ENCODE data around the gene ERG28.

DNA sequence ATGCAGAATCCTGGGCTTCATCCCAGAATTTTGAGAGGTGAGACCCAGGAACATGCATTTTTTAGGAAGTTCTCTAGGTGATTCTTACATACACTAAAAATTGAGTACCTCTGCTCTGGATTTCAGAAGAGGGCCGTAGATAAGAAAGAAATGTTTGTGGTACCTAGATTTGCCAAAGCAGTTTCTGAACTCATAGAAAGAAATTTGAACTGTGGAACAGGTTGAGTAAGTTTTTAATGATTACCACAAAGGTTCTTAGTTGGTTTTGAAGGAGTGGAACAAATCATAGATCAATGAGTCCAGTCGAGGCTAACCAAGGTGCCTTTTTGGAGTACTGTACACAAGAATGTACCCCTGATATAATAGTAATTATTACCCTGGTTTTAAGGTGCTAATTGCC is 25.2 kb upstream of the ERG28 start:
- TF ChIP-seq, protein P1, sequence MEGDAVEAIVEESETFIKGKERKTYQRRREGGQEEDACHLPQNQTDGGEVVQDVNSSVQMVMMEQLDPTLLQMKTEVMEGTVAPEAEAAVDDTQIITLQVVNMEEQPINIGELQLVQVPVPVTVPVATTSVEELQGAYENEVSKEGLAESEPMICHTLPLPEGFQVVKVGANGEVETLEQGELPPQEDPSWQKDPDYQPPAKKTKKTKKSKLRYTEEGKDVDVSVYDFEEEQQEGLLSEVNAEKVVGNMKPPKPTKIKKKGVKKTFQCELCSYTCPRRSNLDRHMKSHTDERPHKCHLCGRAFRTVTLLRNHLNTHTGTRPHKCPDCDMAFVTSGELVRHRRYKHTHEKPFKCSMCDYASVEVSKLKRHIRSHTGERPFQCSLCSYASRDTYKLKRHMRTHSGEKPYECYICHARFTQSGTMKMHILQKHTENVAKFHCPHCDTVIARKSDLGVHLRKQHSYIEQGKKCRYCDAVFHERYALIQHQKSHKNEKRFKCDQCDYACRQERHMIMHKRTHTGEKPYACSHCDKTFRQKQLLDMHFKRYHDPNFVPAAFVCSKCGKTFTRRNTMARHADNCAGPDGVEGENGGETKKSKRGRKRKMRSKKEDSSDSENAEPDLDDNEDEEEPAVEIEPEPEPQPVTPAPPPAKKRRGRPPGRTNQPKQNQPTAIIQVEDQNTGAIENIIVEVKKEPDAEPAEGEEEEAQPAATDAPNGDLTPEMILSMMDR (IDR thresholded peaks at IDR 0.05), result no peak
- TF ChIP-seq EZH2 (IDR thresholded peaks at IDR 0.05) (no peak), EZH2phosphoT487 (IDR thresholded peaks at IDR 0.05) (no peak)

All from neural progenitor cell (in vitro differentiated cells).